HT-29 (cell line): Measurements from ENCODE around the gene NOL3. TPM values are rescaled to one million over a fixed set of nuclear protein-coding genes. Genes with fewer than 3 reads are reported as not detected.
A peak's percentile ranks its signal among the peaks of the same experiment; 100 is the strongest.

Experiments used
- DNase-seq: peaks from one replicate; pipeline ENCODE4 v3.0.0-alpha.2; 2015; ENCODE audit warnings: low spot score
- total RNA-seq: library from RNA; depleted of rRNA; stranded (reverse); fragments of >200 nt; shearing (Covaris generic); gene quantifications from 2 replicates; pipeline ENCODE4 v1.2.3, GENCODE V29; 2014

Gene NOL3
- total RNA-seq, 1 experiment from 2014 or later: 97.0 TPM

DNA sequence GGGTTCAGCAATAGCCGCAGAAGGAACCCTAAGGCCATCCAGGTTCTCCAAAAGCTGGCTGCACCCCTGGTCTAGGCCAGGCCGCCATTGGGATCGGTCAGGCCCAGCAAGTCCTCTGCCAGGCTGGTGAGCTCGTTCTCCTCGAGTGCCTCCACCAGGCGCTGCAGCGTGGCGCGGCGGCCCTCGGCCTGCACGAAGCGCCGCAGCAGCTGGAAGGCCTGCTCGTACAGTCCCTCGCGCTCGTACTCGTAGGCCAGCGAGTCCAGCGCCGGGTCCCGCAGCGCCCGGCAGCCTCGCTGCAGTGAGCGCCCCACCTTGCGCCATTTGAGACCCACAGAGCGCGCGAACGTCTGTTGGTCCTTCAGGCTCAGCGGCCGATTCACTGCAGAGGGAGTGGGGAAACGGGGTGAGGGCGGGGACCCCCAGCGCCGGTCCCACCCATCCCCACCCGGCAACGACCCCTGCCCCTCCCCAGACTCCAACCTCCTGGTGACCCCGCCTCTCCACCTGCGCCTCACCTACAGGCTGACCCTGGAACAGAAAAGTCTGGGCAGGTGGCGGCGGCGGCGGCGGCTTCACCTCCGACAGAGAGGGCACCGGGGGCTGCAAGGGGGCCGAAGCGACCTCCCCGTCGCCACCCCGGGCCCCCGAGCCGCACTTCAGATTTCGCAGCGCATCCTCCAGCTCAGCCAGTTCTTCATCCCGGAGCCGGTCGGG lies 15.6 kb upstream of the NOL3 start:
- no peak for DNase-seq

DNA sequence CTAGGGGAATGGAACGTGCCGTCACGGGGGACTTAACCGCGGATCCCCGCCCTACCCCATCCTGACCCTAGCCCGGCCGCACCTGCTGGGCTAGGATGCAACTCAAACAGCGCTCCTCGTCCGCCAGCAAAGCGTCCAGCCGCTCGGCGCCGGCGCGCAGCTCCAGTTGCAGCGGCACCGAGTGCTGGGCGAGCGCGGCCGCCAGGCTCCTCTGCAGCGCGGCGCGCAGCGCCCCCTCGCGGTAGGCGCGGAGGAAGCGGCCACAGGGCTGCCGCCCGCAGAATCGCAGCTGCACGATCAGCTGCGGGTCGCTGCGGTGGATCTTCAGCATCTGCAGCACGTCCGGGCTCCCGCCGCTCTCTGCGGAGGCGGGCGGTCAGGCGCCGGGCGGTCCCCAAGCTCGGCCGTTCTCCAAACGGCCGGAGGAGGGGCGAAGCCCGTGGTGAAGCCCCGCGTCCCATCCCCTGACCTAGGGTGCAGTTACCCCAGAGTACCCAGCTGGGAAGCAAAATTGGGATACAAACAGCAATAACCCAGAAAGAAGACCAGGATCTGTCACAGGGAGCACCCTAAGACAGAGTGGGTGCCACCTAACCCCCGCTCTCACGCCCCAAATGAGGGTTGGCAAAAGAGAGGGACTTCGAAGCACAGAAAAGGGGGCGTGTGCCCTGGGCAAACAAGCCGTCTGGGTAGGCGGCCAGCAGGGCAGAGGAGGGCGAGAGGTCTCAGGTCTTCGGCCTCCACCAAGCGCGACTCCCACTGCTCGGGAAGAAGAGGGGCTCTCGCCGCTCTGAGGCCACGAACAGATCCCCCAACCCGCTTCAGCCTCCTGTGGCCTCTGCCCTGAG lies 14.8 kb upstream of the NOL3 start:
- peak; percentile 75 for DNase-seq

DNA sequence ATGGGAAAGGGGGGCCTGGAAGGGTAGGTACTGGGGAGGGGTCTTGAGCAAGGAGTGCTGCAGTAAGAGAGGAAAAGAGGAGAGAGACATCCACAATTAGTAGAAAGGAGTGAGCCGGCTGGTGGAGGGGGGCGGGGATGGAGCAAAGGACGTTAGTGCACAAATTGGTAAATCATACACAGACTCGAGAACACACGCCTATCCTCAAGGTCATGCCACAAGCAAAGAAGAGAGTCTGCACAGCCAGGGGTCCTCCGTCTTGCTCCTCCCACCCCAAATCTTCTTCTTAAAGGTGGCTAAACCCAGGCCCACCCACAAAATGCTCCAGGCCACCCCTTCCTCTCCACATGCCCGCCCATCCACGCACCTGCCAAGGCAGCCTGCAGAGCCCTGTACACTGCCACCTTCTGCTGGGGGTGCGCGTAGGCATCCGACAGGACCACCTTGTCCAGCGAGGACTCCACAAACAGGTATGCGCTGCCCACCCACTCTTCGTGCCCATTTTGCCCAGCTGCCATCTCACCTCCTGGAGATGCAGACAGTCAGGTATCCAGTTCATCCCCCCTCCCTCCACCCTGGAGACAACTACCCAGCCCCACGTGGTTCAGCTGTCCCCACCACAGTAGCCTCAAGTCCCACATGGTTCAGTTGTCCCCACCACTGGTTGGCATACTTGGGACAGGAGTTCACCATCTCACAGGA lies 14.0 kb upstream of the NOL3 start:
- no peak for DNase-seq

DNA sequence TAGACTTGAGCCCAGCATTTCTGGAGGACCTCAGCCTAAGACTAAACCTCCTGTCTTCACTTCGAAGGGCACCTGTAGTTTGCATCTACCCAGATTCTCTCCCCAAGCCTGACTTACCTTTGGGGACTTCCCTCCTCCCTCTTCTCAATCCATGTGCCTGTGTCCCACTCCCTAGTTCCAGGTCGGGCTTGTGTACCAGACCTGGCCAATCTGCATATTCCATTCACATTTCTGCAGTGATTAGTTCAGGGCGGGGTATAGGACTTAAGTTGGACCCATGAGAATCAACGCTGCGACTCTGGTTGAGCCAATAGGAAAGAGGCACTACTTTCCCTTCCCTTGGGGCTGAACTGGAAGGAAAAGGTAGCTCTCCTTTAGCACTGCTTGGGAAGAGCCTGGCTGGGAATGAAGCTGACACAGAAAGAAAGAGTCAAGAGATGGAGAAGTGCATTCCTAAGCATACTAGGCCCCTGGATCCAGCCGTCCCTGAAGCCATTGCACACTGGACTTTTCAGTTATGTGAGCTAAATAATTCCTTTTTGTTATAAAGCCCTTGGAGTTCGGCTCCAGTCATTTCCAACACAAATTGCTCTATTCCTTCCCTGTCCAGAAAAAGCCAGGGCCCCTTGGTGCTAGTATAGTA lies 13.1 kb upstream of the NOL3 start:
- DNase-seq: no peak

DNA sequence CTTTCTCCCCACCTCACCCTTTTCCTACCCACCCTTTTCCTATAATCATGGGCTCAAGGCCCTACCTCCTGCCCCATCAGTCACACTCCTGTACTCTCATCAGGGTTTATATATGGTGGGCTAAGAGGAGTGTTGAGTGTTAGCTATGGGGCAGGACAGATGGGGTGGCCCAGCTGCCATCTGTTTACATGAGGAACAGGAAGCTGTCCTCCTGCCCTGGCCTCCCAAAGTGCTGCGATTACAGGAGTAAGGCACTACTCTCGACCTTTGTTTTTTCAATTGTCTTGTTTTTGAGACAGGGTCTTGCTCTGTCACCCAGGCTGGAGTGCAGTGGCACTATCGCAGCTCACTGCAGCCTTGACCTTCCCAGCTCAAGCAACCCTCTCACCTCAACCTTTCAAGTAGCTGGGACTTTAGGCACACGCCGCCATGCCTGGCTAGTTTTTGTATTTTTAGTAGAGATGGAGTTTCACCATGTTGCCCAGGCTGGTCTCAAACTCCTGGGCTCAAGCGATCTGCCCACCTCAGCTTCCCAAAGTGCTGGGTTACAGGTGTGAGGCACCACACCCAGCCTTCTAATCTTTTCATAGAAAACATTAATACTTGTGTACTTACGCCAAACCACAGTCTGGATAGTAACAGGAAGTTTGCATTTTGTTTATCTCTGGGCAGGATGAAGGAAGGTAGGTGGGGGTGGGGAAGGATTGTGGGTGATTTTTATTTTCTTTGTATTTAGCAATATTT lies 12.3 kb upstream of the NOL3 start:
- DNase-seq: peak; percentile 38

DNA sequence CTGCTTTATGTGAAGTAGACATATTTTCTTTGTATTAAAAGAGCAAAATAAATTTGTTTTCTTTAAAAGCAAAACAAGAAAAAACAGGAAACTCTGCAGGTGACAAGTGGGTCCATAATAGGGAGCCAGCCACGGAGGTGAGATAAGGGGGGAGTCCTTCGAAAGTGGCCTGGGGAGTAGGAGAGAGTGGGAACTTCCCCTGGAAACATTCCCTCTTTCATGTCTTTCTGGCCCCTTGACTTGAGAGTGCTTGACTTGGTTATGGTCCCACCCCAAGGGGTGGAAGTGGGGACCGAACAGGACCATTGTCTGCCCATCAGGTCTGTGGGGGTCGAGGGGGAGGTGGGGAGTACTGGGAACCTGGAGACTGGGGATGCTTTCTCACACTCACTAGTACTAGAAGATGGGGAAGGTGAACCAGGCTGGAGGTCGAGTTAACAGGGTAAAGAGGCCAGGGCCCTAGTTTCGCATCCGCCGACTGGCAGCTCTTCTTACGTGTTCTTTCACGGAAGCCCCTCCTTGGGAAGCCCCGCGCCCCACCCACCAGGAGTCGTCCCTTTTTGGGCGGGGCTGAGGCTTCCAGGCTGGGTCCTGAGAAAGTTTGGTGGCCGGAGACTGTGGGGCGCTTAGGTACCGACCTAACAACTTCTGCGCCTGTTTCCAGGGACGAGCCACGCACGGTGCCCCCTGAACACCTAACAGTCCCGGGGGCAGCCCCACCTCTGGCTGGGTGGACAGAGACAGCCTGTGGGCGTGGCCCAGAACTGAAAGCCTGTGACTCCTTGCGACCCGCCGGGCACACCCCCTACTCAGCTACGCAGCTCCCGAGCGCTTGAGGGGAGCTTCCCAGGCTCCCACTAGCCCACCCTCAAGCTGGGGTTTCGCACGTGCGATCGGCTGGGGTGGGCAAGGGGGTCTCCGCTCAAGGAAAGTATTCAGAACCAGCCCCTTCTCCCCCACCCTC lies 11.4 kb upstream of the NOL3 start:
- DNase-seq: no peak

DNA sequence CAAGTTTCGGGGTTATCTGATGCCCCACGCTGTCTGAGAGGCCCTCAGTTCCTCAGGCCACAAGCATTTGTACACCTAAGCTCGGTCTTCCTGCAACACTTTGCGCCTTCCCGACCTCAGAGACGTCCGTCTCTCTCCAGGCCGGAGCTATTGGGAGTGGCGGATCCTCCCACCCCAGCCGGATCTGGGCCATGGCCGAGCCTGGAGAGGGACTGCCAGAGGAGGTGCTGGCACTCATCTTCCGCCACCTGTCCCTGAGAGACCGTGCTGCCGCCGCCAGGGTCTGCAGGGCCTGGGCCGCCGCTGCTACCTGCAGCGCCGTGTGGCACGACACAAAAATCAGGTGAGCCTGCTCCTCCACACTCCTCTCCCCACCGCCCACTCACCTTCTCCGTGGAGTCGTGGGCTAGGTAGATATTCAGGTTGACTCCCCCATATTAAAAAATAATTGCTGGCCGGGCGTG lies 8.7 kb upstream of the NOL3 start:
- no peak for DNase-seq

DNA sequence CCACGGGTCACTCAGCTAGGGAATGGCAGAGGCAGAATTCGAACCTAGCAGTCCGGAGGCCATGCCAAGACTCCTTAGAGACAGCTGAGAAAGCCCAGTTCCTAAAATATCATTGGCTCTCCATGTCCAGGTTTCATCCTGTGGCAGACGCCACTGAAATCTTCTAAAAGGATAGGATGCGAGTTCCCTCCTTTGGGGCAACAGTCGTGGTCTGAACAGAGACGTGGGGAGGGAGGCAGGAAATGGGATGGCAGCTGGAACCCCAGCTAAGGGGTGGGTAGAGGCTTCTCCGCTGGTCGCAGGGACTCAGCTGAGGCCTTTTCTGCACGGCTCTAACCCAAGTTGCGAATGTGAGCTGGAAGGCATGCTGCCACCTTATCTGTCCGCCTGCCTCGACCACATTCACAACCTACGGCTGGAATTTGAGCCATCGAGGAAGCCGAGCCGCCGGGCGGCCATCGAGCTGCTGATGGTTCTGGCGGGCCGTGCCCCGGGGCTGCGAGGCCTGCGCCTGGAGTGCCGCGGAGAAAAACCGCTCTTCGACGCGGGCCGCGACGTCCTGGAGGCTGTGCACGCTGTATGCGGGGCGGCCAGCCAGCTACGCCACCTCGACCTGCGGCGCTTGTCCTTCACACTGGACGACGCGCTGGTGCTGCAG lies 7.7 kb upstream of the NOL3 start:
- DNase-seq: no peak

DNA sequence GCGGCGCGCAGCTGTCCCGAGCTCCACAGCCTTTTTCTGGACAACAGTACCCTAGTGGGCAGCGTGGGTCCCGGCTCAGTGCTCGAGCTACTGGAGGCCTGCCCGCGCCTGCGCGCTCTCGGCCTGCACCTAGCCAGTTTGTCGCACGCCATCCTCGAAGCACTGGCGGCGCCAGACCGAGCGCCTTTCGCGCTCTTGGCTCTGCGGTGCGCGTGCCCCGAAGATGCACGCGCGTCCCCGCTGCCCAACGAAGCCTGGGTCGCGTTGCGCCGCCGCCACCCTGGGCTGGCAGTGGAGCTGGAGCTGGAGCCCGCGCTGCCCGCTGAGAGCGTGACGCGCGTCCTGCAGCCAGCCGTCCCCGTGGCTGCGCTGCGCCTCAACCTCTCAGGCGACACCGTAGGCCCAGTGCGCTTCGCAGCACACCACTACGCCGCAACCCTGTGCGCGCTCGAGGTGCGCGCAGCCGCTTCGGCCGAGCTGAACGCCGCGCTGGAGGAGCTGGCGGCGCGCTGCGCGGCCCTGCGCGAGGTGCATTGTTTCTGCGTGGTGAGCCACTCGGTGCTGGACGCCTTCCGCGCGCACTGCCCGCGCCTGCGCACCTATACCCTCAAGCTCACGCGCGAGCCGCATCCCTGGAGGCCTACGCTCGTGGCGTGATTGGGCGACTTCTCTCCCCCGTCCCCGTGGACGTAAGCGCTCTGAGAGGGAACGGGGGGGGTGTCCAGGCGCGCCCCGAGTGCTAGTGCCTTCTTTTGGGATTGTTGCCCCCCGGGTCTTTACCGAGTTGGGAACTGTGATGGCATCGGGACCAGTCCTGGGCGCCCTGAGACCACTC lies 7.0 kb upstream of the NOL3 start:
- DNase-seq: no peak

DNA sequence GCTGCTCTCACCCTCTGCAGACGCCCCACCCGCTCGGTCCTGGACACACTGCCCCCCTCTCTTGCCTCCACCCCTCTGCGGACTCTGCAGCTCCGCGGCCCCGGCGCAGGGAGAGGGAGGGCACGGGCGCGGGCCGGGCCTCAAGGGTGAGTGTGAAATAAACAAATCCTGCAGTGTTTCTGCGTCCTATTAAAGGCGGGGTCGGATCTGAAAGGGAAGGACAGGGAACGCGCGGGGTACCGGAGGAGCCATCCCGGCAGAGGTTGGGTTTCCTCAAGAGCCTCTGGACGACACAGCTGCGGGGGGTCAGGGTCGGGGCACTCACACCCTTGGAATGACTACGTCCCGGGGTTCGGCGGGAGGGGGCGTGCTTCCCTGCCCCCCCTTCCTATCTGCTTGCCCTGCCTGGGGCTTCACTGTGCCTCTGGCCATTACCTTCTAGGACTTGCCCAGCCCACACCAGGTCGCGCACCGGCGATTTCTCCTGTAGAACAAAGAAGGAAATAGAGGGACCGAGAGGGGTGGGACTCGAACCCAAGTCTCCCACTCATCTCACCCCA lies 6.3 kb upstream of the NOL3 start:
- DNase-seq: peak; percentile 23

DNA sequence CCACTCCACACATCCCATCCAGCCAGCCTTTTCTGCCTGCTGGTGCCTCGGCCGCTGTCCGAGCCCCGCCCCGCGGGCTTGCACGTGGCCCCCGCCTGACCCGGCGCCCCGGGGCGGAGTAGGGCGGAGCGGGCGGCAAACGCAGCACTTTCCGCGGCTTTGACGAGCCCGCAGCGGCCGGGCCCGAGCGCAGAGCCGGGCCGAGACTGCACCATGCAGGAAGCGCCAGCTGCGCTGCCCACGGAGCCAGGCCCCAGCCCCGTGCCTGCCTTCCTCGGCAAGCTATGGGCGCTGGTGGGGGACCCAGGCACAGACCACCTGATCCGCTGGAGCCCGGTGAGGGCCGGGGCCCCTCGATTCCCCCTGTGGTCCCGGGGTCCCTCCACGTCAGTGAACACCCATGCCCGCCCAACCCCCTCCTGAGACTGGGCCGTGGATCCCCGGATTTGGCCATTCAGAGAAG lies 5.7 kb upstream of the NOL3 start, which contains the start of gene HSF4:
Gene HSF4, plus strand, starts transcription at position 147 of the 463 bp plus-strand sequence. Its CDS starts 67 bp downstream, at position 214.
- DNase-seq: peak; percentile 77

DNA sequence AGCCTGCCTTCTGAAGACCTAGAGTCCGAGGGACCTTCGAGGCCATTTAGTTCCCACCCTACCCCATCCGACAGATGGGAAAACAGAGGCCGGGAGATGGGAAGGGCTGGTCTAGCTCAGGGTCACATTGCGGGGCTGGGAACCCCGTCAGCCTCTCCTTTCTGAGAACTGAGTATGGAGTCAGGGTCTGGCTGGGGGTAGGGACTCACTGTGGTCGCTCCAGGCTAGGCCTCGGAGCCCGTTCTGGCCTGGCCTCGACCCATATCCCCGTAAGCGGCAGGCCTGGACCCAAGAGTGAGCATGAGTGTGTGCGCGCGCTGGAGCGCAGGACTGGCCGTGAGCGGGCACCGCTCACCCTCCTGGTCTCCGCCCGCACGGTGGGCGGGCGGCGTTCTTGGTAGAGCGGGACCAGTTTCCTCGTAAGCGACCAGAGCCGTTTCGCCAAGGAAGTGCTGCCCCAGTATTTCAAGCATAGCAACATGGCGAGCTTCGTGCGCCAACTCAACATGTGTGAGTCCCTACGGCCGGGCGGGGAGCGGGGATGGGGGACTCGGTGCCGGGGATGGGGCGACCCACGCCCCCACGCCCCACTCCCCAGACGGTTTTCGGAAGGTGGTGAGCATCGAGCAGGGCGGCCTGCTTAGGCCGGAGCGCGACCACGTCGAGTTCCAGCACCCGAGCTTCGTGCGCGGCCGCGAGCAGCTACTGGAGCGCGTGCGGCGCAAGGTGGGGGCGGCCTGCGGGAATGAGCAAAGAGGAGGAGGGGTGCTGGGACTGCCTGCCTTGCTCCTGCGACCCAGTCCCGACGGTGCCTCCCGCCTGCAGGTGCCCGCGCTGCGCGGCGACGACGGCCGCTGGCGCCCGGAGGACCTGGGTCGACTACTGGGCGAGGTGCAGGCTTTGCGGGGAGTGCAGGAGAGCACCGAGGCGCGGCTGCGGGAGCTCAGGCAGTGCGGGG lies 4.9 kb upstream of the NOL3 start:
- no peak for DNase-seq

DNA sequence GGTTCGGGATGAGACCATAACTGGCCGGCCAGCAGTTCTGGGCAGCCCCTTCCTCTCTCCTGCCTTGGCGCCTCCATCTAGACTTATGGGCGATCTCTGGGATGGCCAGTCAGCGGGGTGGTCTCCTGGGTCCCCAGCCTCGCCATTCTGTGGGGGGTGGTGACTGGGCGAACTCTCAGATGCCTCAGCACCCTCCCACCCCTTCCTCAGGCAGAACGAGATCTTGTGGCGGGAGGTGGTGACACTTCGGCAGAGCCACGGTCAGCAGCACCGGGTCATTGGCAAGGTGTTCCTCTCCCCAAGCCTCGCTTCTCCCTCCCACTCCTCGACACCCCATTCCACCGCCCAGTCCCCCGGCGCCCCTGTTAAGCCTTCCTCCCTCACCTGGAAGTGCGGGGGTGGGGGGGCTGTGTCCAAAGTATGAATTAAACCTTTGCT lies 4.2 kb upstream of the NOL3 start:
- no peak for DNase-seq

DNA sequence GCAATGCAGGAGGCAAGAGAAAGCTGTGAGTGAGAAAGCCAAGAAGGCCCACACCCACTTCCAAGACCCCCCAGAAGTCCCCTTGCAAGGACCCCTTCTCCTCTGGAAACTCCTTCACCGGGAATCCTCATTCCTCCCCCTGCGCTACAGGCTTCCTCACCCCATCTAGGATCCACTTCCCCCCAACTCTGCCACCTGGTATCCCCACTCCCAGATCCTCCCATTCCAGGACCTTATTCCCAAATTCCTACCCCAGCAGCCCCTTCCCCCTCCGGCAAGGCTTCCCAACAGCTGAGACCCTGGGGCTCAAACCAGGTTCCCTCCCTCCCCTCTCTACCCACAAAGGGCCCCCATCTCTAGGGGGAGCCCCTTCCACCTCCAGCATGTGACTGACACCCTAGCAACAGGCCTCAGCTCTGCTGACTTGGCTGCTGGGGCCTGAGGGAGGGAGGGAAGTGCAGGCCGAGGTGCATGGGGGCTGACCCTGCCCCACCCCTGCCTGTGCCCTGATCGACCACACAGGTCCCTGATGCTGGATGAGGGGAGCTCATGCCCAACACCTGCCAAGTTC lies 3.7 kb upstream of the NOL3 start:
- DNase-seq: no peak

DNA sequence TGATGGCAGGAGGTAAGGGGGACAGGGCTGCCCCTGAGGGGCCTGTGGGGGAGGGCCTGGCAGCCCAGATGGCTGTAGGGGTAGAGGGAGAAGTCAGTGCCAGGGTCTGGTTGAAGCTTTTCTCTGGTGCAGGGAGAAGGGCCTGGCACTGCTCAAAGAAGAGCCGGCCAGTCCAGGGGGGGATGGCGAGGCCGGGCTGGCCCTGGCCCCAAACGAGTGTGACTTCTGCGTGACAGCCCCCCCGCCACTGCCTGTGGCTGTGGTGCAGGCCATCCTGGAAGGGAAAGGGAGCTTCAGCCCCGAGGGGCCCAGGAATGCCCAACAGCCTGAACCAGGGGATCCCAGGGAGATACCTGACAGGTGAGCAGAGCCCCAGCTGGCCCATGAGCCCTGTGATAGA lies 2.8 kb upstream of the NOL3 start:
- DNase-seq: no peak

DNA sequence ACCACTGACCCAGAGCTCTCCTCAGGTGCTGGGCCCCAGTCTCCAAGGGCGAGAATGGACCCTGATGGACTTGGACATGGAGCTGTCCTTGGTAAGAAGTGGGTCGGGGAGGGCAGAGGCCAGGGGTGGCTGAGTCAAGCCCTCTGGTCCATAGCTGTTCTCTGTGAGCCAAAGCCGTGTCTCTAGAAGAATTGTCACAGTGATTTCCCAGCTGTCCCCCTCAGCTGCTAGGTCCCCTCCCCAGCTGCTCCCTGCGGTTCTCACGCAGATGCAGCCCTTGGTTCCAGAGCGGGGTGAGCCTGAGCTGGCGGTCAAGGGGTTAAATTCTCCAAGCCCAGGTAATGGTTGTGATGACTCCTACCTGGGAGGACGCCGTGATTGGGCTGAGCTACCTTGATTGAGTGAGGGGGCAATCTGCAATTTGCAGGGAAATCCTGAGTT lies 1.3 kb upstream of the NOL3 start:
- no peak for DNase-seq
